ENCODE results near the gene PWWP2A. TPM values are rescaled to one million over a fixed set of nuclear protein-coding genes. Genes with fewer than 3 reads are reported as not detected.
"Not testable (repeated sequence)": the region's sequence is repeated elsewhere in the genome, so short reads cannot be mapped to it uniquely, and the experiment has no call there.

PWWP2A gene
- total RNA-seq, 1 donor from 2014 or later: 42.7 TPM

DNA sequence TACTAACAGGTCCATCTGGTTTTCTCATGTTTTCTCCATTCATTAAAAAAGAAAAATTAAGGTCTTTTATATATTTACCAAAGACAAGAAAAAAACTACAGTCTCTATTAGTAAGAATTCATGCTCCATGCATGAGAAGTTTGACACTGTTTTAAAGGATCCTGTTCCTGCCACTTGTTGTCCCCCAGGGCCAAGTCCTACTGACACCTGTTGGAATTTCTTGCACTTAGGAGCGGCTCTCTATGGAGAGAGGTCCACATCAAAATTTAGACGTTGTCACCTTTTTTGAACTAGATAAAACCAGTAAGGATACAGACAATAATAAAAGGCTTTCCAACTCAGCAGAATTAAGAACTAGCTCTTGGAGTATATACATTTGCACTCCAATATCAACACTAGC is 42.3 kb downstream of the PWWP2A start:
- Mint-ChIP-seq H3K36me3 (ENCODE audit: insufficient read depth) (peaks cover 1% of the 10 kb centered on the region), H3K27ac (no peak overlapping the region), H3K9me3 (ENCODE audit: low read depth) (no peaks in the 10 kb centered on the region), H3K4me1 (ENCODE audit: low read depth) (peaks cover 3% of the 10 kb centered on the region), H3K27me3 (no peaks in the 10 kb centered on the region), H3K4me3 (ENCODE audit: low read depth) (no peak overlapping the region)
- no peak for DNase-seq (ENCODE audit: low spot score, unreplicated experiment)
- TF ChIP-seq, protein P1, sequence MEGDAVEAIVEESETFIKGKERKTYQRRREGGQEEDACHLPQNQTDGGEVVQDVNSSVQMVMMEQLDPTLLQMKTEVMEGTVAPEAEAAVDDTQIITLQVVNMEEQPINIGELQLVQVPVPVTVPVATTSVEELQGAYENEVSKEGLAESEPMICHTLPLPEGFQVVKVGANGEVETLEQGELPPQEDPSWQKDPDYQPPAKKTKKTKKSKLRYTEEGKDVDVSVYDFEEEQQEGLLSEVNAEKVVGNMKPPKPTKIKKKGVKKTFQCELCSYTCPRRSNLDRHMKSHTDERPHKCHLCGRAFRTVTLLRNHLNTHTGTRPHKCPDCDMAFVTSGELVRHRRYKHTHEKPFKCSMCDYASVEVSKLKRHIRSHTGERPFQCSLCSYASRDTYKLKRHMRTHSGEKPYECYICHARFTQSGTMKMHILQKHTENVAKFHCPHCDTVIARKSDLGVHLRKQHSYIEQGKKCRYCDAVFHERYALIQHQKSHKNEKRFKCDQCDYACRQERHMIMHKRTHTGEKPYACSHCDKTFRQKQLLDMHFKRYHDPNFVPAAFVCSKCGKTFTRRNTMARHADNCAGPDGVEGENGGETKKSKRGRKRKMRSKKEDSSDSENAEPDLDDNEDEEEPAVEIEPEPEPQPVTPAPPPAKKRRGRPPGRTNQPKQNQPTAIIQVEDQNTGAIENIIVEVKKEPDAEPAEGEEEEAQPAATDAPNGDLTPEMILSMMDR (IDR thresholded peaks at IDR 0.05; ENCODE audit: unreplicated experiment): no peak

DNA sequence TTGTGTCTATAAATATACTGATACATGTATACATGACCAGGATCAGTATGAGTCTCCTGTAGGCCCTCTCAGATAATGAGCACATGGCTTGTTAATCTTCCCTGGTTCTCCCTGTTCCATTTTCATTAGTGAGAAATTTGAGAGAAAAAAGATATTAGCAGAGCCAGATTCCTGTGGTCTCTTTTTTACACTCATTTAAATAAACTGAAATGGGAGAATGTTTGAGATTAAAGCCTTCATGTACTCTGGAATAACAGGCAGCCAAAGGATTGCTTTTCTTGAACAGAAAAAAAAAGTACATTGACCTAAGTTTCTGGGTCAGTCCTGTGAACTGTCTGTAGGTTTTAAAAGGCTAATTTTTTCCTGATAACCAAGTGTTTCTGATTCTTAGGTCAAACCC is 44.2 kb downstream of the PWWP2A start:
- Mint-ChIP-seq H3K36me3 (ENCODE audit: insufficient read depth) (peaks cover 1% of the 10 kb centered on the region), H3K4me3 (ENCODE audit: low read depth) (no peak overlapping the region), H3K27me3 (no peaks in the 10 kb centered on the region), H3K27ac (no peak overlapping the region), H3K4me1 (ENCODE audit: low read depth) (no peaks in the 10 kb centered on the region), H3K9me3 (ENCODE audit: low read depth) (no peaks in the 10 kb centered on the region)
- DNase-seq (ENCODE audit: low spot score, unreplicated experiment): no peak
- TF ChIP-seq, protein P1 (IDR thresholded peaks at IDR 0.05; ENCODE audit: unreplicated experiment): no peak

DNA sequence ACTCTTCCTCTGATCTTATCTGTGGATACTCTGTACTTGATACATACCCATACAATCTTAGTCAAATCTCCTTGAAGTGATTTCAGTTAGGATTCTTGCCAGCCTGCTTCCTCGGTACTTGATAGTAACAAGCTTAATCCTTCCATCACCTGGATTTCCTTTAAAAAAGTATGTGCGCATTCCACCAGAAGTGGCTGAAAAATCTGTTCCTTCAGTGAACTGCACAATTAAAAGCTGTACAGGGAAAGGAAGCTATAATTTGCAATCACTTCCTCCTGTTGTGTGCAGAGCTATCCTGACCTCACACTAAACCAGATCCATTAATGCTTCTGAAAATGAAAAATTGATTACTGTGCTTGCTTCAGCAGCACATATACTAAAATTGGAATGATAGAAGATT is 47.3 kb downstream of the PWWP2A start:
- TF ChIP-seq, protein P1 (IDR thresholded peaks at IDR 0.05; ENCODE audit: unreplicated experiment): no peak
- H3K4me1 Mint-ChIP-seq (ENCODE audit: low read depth): no peaks in the 10 kb centered on the region
- no peaks in the 10 kb centered on the region for H3K9me3 Mint-ChIP-seq (ENCODE audit: low read depth)
- H3K27me3 Mint-ChIP-seq: no peaks in the 10 kb centered on the region
- peaks cover 1% of the 10 kb centered on the region for H3K36me3 Mint-ChIP-seq (ENCODE audit: insufficient read depth)
- no peak for DNase-seq (ENCODE audit: low spot score, unreplicated experiment)
- H3K4me3 Mint-ChIP-seq (ENCODE audit: low read depth): no peak overlapping the region
- H3K27ac Mint-ChIP-seq: no peak overlapping the region

DNA sequence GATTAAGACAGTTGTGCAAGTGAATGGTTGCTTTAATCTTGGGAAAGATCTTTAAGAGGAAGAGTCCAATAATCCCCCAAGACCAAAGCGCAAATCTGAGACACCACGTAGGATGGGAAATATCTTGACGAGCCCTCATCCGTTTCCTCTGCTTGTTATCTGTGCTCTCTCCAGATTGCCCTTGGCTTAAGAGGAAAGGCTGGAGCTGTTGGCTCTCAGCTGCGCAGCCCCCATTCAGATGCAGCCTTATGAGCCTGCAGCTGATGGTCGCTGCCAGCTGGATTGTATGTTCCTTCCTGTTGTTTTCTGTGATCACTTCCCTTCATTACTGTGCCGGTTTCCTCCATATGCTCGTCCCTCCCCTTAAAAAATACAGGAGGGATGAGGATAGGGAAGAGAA is 47.7 kb downstream of the PWWP2A start:
- H3K4me3 Mint-ChIP-seq (ENCODE audit: low read depth): no peak overlapping the region
- peaks cover 1% of the 10 kb centered on the region for H3K36me3 Mint-ChIP-seq (ENCODE audit: insufficient read depth)
- no peaks in the 10 kb centered on the region for H3K27me3 Mint-ChIP-seq
- H3K9me3 Mint-ChIP-seq (ENCODE audit: low read depth): no peaks in the 10 kb centered on the region
- no peak for DNase-seq (ENCODE audit: low spot score, unreplicated experiment)
- H3K4me1 Mint-ChIP-seq (ENCODE audit: low read depth): no peaks in the 10 kb centered on the region
- no peak overlapping the region for H3K27ac Mint-ChIP-seq
- TF ChIP-seq, protein P1 (IDR thresholded peaks at IDR 0.05; ENCODE audit: unreplicated experiment): no peak

DNA sequence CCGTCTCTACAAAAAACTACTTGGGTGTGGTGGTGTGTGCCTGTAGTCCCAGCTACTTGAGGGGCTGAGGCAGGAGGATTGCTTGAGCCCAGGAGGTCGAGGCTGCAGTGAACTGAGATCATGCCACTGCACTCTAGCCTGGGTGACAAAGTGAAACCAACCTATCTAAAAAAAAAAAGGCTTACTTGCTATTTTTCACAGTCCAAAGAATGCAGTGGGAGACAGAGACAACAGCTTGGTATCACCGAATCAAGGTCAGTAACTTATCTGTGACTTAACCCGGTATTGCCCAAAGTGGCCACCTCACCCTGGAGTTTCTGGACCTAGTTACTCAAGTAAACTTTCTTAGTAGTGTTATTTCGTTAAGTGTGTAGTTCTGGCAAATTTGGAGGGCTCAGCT is 50.1 kb downstream of the PWWP2A start:
- H3K4me3 Mint-ChIP-seq (ENCODE audit: low read depth); H3K27ac Mint-ChIP-seq; H3K27me3 Mint-ChIP-seq: not testable (repeated sequence)

DNA sequence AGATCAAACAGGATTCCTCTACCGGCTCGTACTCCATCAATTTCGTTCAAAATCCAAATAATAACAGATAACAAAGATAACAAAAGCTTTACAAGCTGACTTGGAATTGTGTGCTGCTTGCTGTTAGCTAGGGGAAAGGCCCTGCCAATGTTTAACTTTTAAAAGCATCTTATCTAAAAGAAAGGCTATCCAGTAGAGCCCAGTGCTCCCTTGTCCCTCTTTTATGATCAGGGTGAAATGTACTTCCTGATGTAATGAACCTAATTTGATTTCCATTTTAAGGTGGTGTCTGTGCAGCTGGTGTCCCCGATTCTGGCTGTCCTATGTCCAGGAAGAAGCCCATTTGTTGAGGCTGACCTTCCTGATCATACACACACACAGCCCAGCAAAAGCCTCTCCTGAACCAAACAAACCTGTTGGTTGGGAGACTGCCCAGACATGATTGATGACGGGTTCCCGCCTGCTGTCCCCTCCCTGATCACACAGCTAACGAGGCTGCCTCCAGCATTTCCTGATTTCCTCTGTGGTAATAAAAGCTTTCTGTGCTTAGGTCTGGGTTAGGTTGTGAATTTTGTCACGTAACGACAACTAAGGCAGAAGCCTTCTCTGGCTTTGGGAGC is 54.1 kb downstream of the PWWP2A start:
- Mint-ChIP-seq H3K27me3 (no peaks in the 10 kb centered on the region), H3K27ac (peak overlapping the region; percentile 96), H3K9me3 (ENCODE audit: low read depth) (no peaks in the 10 kb centered on the region), H3K4me3 (ENCODE audit: low read depth) (peak overlapping the region; percentile 4), H3K36me3 (ENCODE audit: insufficient read depth) (peaks cover 7% of the 10 kb centered on the region), H3K4me1 (ENCODE audit: low read depth) (peaks cover 18% of the 10 kb centered on the region)
- TF ChIP-seq, protein P1 (IDR thresholded peaks at IDR 0.05; ENCODE audit: unreplicated experiment): no peak
- DNase-seq (ENCODE audit: low spot score, unreplicated experiment): peak; percentile 11

More for the DNA sequence above, 50.1 kb downstream of the PWWP2A start:
- not testable (repeated sequence) for H3K36me3 Mint-ChIP-seq (ENCODE audit: insufficient read depth); DNase-seq (ENCODE audit: low spot score, unreplicated experiment); H3K9me3 Mint-ChIP-seq (ENCODE audit: low read depth)
- H3K4me1 Mint-ChIP-seq (ENCODE audit: low read depth): peaks cover 17% of the 10 kb centered on the region

Data from progenitor cell of endocrine pancreas (in vitro differentiated cells).